Epithelial cell of proximal tubule (primary cell): ENCODE data around the gene PDLIM5. TPM values are rescaled to one million over a fixed set of nuclear protein-coding genes. Genes with fewer than 3 reads are reported as not detected.
"Not testable (repeated sequence)": the region's sequence is repeated elsewhere in the genome, so short reads cannot be mapped to it uniquely, and the experiment has no call there.

Experiments
- DNase-seq: peaks from one replicate; pipeline ENCODE4 v3.0.0-alpha.2; 2011; ENCODE audit warnings: low read depth
- H3K4me3 ChIP-seq: 2 replicates; pipeline ENCODE4 v1.5.1; 2011; ENCODE audit warnings: low read depth, mild to moderate bottlenecking, low read length
- total RNA-seq: library from RNA; depleted of rRNA; stranded (reverse); fragments of >200 nt; gene quantifications from 2 replicates; pipeline ENCODE4 v1.2.3, GENCODE V29; 2015
- TF ChIP-seq, protein P1 (sequence below): conservative IDR thresholded peaks from 2 replicates; pipeline ENCODE4 v1.5.1; 2012; ENCODE audit warnings: low read depth, mild to moderate bottlenecking, low read length

Gene PDLIM5
- total RNA-seq, 1 donor from 2014 or later, result 48.8 TPM

DNA sequence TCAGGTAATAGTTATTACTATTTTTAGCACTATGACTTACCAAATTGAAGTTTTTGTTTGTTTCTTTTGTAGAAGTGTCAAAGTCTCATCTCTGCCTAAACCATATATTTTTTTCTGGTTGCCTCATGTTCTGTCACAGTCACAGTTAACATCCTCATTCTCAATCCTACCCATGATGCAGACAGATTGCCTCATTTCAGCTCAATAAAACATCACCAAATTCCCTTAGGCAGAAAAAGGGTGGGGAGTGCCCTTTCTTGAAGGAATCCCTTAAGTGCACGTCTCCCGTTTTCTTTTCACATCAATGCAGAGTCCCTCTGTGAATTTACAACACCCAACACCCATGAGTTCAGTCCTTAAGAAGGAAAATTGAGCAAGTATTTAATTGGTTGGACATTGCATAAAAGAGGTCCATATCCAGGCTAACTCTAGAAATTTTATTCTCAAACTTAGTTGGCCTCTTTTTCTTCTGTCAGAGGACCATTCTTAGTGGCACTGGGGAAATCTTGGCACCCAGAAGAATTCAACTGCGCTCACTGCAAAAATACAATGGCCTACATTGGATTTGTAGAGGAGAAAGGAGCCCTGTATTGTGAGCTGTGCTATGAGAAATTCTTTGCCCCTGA is 202.4 kb downstream of the PDLIM5 start:
- DNase-seq, result no peak
- TF ChIP-seq, protein P1, sequence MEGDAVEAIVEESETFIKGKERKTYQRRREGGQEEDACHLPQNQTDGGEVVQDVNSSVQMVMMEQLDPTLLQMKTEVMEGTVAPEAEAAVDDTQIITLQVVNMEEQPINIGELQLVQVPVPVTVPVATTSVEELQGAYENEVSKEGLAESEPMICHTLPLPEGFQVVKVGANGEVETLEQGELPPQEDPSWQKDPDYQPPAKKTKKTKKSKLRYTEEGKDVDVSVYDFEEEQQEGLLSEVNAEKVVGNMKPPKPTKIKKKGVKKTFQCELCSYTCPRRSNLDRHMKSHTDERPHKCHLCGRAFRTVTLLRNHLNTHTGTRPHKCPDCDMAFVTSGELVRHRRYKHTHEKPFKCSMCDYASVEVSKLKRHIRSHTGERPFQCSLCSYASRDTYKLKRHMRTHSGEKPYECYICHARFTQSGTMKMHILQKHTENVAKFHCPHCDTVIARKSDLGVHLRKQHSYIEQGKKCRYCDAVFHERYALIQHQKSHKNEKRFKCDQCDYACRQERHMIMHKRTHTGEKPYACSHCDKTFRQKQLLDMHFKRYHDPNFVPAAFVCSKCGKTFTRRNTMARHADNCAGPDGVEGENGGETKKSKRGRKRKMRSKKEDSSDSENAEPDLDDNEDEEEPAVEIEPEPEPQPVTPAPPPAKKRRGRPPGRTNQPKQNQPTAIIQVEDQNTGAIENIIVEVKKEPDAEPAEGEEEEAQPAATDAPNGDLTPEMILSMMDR, result no peak
- no peak overlapping the region for H3K4me3 ChIP-seq

DNA sequence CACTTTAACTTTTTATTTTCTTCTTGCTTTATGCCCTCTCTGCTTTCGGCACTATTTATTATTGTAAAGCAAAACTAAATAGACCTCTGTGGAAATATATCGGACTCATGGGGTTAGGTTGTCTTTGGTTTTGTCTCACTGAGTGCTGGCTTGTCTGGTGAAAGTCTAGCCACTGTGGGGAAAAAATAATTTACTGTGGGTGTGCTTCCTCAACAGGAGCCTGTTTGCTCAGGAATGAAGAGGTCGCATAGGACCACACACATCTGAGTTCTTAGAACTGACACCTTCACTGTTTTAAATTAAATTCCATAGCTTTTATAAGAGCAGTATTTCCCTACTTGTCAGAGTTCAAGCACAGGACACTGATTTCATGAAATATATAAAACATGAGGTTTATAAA is 203.0 kb downstream of the PDLIM5 start:
- DNase-seq, result no peak
- TF ChIP-seq, protein P1, result no peak
- no peak overlapping the region for H3K4me3 ChIP-seq

DNA sequence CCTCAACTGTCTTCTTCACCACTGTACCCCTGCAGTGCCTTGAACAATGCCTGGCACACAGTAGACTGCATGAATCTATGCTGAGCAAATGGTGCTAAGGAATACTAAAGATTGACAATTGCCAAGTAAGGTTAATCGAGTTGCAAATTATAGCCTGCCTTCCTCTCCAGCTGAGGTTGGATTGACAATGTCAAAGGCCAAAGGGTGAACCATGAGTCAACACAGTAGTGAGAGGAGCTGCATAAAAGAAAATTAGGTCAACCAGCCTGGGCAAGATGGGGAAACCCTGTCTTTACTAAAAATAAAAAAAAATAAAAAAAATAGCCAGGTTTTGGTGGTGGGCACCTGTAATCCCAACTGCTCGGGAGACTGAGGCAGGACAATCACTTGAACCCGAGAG is 208.9 kb downstream of the PDLIM5 start:
- H3K4me3 ChIP-seq, result no peak overlapping the region
- no peak for DNase-seq
- TF ChIP-seq, protein P1, result no peak

DNA sequence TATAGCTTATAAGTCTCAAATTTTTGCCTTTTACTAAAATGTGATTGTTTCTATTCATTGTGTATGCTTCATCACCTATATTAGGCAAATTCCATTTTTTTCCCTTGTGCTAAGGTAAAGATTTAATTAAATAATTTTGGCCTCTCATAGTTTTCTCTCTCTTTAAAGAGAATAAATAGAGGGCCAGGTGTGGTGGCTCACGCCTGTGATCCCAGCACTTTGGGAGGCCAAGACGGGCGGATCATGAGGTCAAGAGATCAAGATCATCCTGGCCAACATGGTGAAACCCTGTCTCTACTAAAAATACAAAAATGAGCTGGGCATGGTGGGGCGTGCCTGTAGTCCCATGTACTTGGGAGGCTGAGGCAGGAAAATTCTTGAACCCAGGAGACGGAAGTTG is 213.3 kb downstream of the PDLIM5 start:
- not testable (repeated sequence) for H3K4me3 ChIP-seq, DNase-seq

DNA sequence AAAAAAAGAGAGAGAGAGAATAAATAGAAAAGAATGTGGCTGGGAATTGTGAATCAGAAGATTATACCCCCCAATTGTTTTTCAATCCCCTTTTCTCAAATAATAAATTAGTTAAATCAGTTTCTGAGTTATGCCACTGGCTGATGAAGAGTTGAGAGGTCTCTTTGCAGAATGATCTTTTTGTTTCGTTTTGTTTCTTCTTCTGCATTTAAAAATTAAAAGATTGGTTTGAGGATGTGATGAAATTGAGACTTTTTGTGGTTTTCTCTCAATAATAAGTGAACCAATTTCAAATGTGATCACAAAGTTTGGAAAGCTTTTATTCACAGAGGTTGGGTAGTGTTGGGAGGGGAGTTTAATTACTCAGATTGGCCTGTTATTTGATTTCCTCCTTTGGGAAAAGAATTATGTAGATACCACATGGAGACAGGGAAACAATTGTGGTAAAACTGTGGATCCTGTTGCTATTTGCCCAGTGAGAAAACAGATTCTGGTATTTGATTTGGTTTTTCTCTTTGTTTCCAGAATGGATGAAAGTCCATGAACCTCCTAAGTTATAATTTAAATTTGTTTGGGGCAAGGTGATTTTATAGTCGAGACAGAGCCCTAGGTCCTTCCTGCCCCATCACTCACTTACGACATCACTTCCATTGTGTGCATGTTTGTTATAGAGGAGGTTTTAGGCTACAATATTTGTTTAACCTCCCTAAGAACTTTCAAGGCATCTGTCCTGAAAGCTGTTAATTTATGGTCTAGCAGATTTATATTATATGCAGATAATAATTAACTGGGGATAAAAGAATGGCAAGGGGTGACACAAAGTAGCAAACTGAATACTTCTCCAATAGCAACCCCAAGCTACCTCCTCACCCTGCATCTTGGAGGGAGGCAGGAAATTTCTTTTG is 214.0 kb downstream of the PDLIM5 start:
- H3K4me3 ChIP-seq, result no peak overlapping the region
- DNase-seq, result no peak
- TF ChIP-seq, protein P1, result no peak

DNA sequence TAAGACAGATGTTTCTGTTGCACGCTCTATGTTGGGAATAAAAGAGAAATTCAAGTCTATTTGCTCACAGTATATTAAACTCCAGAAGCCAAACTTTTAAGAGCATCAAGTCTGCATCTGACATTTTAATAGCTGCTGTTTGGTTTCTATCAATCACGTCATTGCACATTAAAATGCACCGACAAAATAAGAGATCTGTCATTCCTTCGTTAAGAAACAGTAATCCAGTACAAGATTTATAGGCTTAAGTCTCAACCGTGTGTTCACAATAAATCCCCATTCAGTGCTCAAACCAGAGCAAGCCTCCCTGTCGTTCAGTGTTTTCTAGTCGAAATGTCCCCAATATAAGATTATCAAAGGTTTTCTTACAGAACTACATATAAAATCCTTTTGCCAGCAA is 217.0 kb downstream of the PDLIM5 start:
- no peak overlapping the region for H3K4me3 ChIP-seq
- no peak for DNase-seq
- TF ChIP-seq, protein P1, result no peak

DNA sequence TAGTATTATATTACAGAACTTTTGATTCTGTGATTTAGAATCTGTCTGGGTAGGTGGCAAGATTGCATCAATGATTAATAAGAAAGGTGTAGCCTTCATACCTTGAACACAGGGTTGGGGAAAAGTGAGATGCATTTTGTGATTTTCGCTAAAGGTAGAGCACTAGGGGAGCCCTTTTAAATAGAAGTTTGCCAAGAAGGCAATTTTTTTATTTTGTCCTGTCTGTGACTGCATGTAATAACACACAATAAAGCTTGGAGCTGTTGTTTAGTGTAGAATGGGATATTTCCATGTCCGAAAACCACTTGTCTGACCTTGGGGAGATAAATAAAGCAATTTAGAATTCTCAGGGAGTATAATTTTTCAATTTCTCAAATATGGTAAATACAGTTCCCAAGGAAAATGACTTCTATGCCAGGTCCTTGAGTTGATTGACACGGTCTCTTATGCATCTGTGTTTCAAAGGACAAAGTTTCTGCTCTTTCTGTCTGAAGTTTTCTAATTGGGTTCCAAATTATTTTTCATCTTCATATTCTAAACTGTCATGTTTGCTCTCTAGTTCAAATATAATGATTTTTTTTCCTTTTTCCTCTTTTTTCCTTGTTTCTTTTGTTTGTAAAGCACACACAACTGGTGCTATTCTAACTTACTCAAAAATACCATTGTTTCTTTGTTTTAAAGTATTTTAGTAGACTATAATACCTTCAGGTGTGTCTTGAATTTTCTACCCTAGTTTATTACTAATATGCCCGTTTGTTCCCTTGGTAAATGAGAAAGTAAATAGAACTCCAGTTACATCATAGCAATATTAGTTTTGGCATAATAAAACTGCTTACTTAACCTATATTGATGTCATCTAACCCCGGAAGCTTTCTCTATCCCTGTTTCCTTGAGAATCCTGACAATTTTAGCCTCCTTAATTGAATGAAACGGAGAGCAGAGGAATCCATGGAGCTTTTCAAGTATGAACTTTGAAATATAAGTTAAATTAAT is 218.2 kb downstream of the PDLIM5 start:
- TF ChIP-seq, protein P1, result no peak
- no peak overlapping the region for H3K4me3 ChIP-seq
- DNase-seq, result no peak
